PC-9 (cell line): ENCODE data around the gene WDR49. TPM values are rescaled to one million over a fixed set of nuclear protein-coding genes. Genes with fewer than 3 reads are reported as not detected.

Experiments
- BruUV-seq: library from RNA; stranded (reverse); fragments of 400-500 nt; replicated peaks from 2 replicates; lab custom pipeline; 2021; lab: Mats Ljungman, UMichigan
- CTCF ChIA-PET: fragments of 300-600 bp; sonication (Branson Sonifier 250); formaldehyde crosslinking; loops from one replicate; lab custom pipeline; 2022; ENCODE audit warnings: antibody characterized with exemption; lab: Charles Lee
- POLR2A ChIA-PET: fragments of 300-600 bp; sonication (Branson Sonifier 250); formaldehyde crosslinking; loops from one replicate; lab custom pipeline; 2022; ENCODE audit warnings: antibody characterized with exemption; ENCODE audit not compliant: unreplicated experiment; lab: Charles Lee
- DNase-seq, 2 experiments: peaks; one replicate each; pipeline versions ENCODE4 v3.0.0 to v3.0.0-alpha.2; 2015 to 2022; ENCODE audit warnings: mixed read lengths in 1 of 2
- H2AFZ ChIP-seq: fragments of 200-600 bp; sonication (generic); 2 replicates; pipeline ENCODE4 v1.8.1; 2017; ENCODE audit warnings: antibody characterized with exemption
- H3F3A ChIP-seq: fragments of 200-600 bp; sonication (generic); 2 replicates; pipeline ENCODE4 v1.8.1; 2017; ENCODE audit warnings: antibody characterized with exemption, mild to moderate bottlenecking, low read depth; ENCODE audit not compliant: insufficient read depth
- H3K27ac ChIP-seq: fragments of 200-600 bp; sonication (generic); 2 replicates; pipeline ENCODE4 v1.6.1; 2016; ENCODE audit warnings: mixed run types
- H3K27me3 ChIP-seq: fragments of 200-600 bp; sonication (generic); 2 replicates; pipeline ENCODE4 v1.6.1; 2016; ENCODE audit warnings: low read depth, mixed run types; ENCODE audit not compliant: insufficient read depth
- H3K36me3 ChIP-seq: fragments of 200-600 bp; sonication (generic); 2 replicates; pipeline ENCODE4 v1.6.1; 2016; ENCODE audit warnings: low read depth, mixed run types
- H3K4me1 ChIP-seq: fragments of 200-600 bp; sonication (generic); replicated peaks from 2 replicates; pipeline ENCODE4 v1.6.1; 2016; ENCODE audit warnings: mixed run types; ENCODE audit not compliant: insufficient read depth
- H3K4me2 ChIP-seq: fragments of 200-600 bp; sonication (generic); 2 replicates; pipeline ENCODE4 v1.6.1; 2017; ENCODE audit warnings: mixed run types
- H3K4me3 ChIP-seq: fragments of 200-600 bp; sonication (generic); 2 replicates; pipeline ENCODE4 v1.6.1; 2016; ENCODE audit warnings: mixed run types
- H3K79me2 ChIP-seq: fragments of 200-600 bp; sonication (generic); 2 replicates; pipeline ENCODE4 v1.6.1; 2017; ENCODE audit warnings: low read depth, mixed run types
- H3K9me2 ChIP-seq: fragments of 200-600 bp; sonication (generic); 2 replicates; pipeline ENCODE4 v1.8.1; 2017; ENCODE audit warnings: mild to moderate bottlenecking; ENCODE audit not compliant: insufficient read depth
- H3K9me3 ChIP-seq: fragments of 200-600 bp; sonication (generic); 2 replicates; pipeline ENCODE4 v1.8.1; 2016; ENCODE audit warnings: low read depth; ENCODE audit not compliant: insufficient read depth
- H4K20me1 ChIP-seq: fragments of 200-600 bp; sonication (generic); 2 replicates; pipeline ENCODE4 v1.8.1; 2017; ENCODE audit not compliant: insufficient read depth
- CTCF ChIP-seq: fragments of 200-600 bp; sonication (generic); conservative IDR thresholded peaks from 2 replicates; pipeline ENCODE4 v1.6.1; 2017; ENCODE audit warnings: mixed run types, antibody characterized with exemption, mild to moderate bottlenecking, moderate library complexity
- EZH2 ChIP-seq: fragments of 200-600 bp; sonication (generic); IDR thresholded peaks from 2 replicates; pipeline ENCODE4 v1.8.0; 2017; ENCODE audit warnings: antibody characterized with exemption, low read depth
- intact Hi-C: fragments of 100-400 bp; cut with micrococcal nuclease; formaldehyde crosslinking; loops from one replicate; pipeline ENCODE4 v1.10.0; 2022; ENCODE audit not compliant: unreplicated experiment
- total RNA-seq: library from RNA; stranded (reverse); gene quantifications from 2 replicates; pipeline ENCODE4 v1.2.3, GENCODE V29; 2021

WDR49 gene
- total RNA-seq, 1 experiment from 2014 or later: 0.28 TPM

- Histone ChIP-seq H3K9me3 (no peaks in the 10 kb centered on the region), H3K4me3 (no peak overlapping the region), H3K79me2 (no peaks in the 10 kb centered on the region), H2AFZ (no peak overlapping the region), H3F3A (no peaks in the 10 kb centered on the region), H4K20me1 (no peaks in the 10 kb centered on the region), H3K27ac (no peak overlapping the region), H3K36me3 (no peaks in the 10 kb centered on the region), H3K27me3 (no peaks in the 10 kb centered on the region), H3K9me2 (no peaks in the 10 kb centered on the region), H3K4me1 (no peaks in the 10 kb centered on the region), H3K4me2 (no peak overlapping the region)
- TF ChIP-seq CTCF (no peak), EZH2 (no peak)
- ChIA-PET CTCF (no interaction called here), POLR2A (no interaction called here)
- no peak for DNase-seq
- BruUV-seq: no TSS peak
- intact Hi-C loops: no loop called here
Measured at GRCh38 chr3:167656821-167657220, 3.1 kb upstream of the WDR49 start.

GRCh38 chr3:167653155-167653554, 587 bp downstream of the WDR49 start:
- Histone ChIP-seq H3K27ac (no peak overlapping the region), H3K4me1 (no peaks in the 10 kb centered on the region), H3K9me2 (no peaks in the 10 kb centered on the region), H3K9me3 (no peaks in the 10 kb centered on the region), H2AFZ (no peak overlapping the region), H3K27me3 (no peaks in the 10 kb centered on the region), H3K79me2 (no peaks in the 10 kb centered on the region), H3K36me3 (no peaks in the 10 kb centered on the region), H4K20me1 (no peaks in the 10 kb centered on the region), H3F3A (no peaks in the 10 kb centered on the region), H3K4me2 (no peak overlapping the region), H3K4me3 (no peak overlapping the region)
- CTCF ChIA-PET: no interaction called here
- intact Hi-C loops: no loop called here
- no peak for DNase-seq
- POLR2A ChIA-PET: no interaction called here
- TF ChIP-seq CTCF: no peak
- TF ChIP-seq EZH2: no peak
- BruUV-seq: no TSS peak

- no peak for DNase-seq
- POLR2A ChIA-PET: interaction anchor here (0.6 kb wide), 1 partner anchor 989 kb away, joined by 3 read pairs; no protein-coding TSS in a partner anchor
Measured at GRCh38 chr3:167651826-167652225, 1.9 kb downstream of the WDR49 start.

More at GRCh38 chr3:167651826-167652225, 1.9 kb downstream of the WDR49 start:
- H3K27ac ChIP-seq: no peak overlapping the region
- no peaks in the 10 kb centered on the region for H3K27me3 ChIP-seq
- no peaks in the 10 kb centered on the region for H3K79me2 ChIP-seq
- no peaks in the 10 kb centered on the region for H3K9me2 ChIP-seq
- intact Hi-C loops: no loop called here
- no peak for TF ChIP-seq EZH2
- no peak for TF ChIP-seq CTCF
- no peak overlapping the region for H3K4me3 ChIP-seq
- H2AFZ ChIP-seq: no peak overlapping the region
- H3K4me2 ChIP-seq: no peak overlapping the region
- CTCF ChIA-PET: no interaction called here
- no TSS peak for BruUV-seq
- H3F3A ChIP-seq: no peaks in the 10 kb centered on the region
- H3K9me3 ChIP-seq: peaks cover 4% of the 10 kb centered on the region; the same call in 1 of the 2 replicates
- H3K4me1 ChIP-seq: no peaks in the 10 kb centered on the region
- H4K20me1 ChIP-seq: no peaks in the 10 kb centered on the region
- no peaks in the 10 kb centered on the region for H3K36me3 ChIP-seq
